SH-SY5Y (cell line): ENCODE results near the gene PLCXD3.

Source experiments
- GATA2 ChIP-seq: IDR thresholded peaks from 2 replicates; pipeline ENCODE4 v1.6.1; 2011; ENCODE audit warnings: mild to moderate bottlenecking, low read depth, low read length
- GATA3 ChIP-seq: IDR thresholded peaks from 2 replicates; pipeline ENCODE4 v1.6.1; 2011; ENCODE audit warnings: low read depth, mild to moderate bottlenecking, low read length, moderate library complexity

The PLCXD3 gene

GRCh38 chr5:41312066-41312465 lies 198.3 kb downstream of the PLCXD3 start:
- no peak for TF ChIP-seq GATA3
- no peak for TF ChIP-seq GATA2

GRCh38 chr5:41309275-41309674 lies 201.1 kb downstream of the PLCXD3 start:
- TF ChIP-seq GATA3 = no peak
- no peak for TF ChIP-seq GATA2

DNA sequence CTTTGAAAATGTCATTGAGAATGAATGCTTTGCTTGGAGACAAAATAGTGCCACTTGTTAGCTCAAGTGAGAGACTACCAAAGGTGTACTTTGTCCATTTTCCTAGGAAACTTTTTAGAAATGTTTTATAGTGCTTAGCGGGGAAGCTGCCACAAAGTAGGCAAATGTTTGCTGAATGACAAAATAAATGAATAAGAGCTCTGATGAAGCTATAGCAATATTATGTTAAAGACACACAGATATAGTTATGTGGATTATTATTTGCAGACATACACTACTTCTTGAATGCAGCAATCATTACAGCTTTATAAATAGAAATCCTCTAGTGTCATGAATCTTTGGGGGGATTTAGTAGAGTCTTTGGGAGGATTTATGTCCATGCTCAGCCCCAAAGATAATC lies 204.4 kb downstream of the PLCXD3 start:
- TF ChIP-seq GATA3 (no peak), GATA2 (no peak)

DNA sequence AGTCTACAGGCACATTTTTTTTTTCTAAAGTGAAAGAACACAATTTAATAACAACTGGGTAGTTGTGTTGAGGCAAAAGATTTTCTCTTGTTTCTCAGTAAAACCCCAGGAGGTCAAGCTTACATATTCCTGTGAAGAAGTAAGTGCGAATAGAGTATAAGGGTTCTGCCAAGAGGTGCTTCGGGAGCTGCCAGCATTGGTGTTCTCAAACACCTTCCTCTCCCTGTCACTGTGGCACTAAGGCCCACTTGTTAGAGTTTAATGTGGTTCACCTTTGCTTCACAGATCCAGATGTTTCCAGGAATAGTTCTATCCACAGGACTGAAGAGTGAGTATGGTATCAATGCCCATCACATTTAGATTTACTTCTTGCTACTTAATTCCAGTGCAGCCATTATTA lies 205.3 kb downstream of the PLCXD3 start:
- TF ChIP-seq GATA2 (no peak), GATA3 (no peak)

- TF ChIP-seq GATA2 (no peak), GATA3 (no peak)
Measured at GRCh38 chr5:41296066-41296465, 214.3 kb downstream of the PLCXD3 start.

GRCh38 chr5:41291323-41291722 lies 219.1 kb downstream of the PLCXD3 start:
- TF ChIP-seq GATA3 = no peak

DNA sequence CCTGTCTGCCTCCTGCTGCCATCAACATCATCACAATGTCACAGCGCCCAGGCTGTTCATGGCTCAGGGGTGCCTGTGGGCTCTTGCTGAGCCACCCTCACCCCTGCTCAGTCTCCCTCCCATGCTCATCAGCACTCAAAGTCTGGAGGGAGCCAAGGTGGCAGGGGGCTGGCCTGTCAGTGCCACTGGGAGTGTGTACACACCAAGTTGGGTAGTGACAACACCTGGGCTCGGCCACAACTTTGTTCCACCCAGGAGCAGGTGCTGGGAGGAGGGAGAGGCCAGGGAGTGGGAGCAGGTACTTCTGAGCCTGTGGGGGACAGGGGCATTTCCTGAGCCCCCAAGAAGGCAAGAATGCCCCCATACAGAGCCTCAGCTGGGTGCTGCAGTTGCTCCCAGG lies 219.6 kb downstream of the PLCXD3 start:
- no peak for TF ChIP-seq GATA2
- TF ChIP-seq GATA3 = no peak

- TF ChIP-seq GATA2 (no peak), GATA3 (no peak)
Measured at GRCh38 chr5:41289970-41290464, 220.4 kb downstream of the PLCXD3 start.

DNA sequence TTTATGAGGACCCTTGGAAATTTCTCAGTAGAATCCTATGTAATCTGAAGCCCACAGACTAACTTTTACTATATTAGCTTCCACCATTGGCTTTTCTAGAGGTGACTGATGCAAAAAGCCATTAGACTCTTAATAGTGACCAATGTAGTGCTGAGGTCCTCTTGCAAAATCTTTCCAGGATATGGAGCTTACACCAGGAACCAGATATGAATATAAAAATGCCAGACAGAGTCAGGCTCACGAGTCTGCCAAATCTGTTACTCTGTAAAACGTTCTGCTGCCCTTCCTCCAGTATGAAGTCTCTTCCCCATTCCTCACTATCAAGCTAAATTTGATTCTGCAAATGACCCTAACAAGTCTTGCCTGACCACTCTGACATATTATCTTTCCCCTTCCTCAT lies 223.7 kb downstream of the PLCXD3 start:
- TF ChIP-seq GATA2 (no peak), GATA3 (no peak)

DNA sequence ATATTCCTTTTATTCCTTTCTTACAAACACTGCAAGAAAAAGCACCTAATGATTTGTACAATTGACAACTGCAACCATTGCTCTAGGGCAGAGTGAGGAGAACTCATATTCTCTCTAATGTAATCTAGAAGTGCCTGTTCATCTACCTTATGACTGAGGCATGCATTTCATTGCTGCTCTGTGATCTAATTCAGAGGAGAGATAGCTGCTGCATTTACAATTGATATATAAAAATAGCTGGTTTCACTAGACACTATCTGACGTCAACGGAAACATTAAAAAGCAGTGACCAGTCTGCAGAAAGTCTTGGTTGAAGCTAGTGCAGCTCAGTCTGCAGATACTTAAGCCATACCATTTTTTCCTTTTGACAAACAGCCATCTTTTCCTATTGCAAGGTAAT lies 224.2 kb downstream of the PLCXD3 start:
- TF ChIP-seq GATA3 = no peak
- TF ChIP-seq GATA2 = no peak

DNA sequence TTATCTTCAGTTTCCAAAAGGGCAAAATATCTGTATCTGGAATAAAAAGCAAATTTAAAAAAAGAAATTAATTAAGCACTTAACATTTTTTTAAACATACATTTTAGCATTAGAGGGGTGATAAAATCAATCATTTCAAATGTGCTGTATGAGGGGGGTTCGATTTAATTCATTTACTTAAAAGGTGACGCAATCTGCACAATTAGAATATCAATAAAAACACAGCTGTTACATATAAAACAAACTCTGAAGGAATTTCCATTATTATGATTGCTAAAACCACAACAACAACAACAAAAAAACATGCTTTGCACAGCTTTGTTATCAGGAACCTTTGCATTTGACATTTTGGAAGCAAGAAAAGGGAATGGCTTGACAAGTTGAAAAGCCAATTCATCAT lies 225.5 kb downstream of the PLCXD3 start:
- TF ChIP-seq GATA2 = no peak
- TF ChIP-seq GATA3 = no peak

- TF ChIP-seq GATA3 (no peak), GATA2 (no peak)
Measured at GRCh38 chr5:41281215-41281810, 229.1 kb downstream of the PLCXD3 start.

GRCh38 chr5:41279040-41279439 lies 231.4 kb downstream of the PLCXD3 start:
- no peak for TF ChIP-seq GATA3
- TF ChIP-seq GATA2 = no peak

GRCh38 chr5:41277476-41278245 lies 232.7 kb downstream of the PLCXD3 start:
- TF ChIP-seq GATA2 = no peak
- no peak for TF ChIP-seq GATA3

DNA sequence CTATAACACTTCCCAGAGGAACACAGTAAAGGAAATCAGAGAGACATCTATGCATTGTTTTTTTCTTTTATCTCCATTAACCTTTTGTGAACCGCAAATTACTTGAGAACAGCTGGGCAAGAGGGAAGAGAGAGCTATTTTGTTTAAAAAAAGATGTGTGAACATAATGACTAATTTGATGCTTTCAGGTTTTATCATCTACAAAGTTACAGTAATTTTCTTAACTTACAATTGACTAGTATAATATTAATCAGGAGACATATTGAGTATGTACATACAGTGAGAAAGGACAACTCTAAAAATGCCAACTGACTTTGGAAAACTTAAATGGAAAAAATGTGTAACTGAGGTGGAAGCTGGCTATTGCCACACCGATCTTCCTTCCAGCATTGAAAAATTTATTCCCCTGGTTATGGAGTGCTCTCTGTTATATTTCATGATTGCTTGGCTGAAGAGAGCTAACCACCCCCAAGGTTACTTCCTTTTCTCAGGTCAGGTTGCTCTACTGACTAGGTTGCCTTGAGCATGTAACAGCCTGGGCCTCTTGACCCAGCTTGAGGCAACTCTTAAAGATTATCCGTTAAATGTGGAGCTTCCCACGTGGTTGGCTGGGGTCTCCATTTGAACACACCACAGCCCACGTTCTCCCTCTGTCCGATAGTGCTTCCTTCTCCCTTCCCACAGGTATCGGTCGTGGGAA lies 234.4 kb downstream of the PLCXD3 start:
- TF ChIP-seq GATA3 (no peak), GATA2 (no peak)
